Stimulated activated CD4-positive, alpha-beta T cell treated with anti-CD3 and anti-CD28 coated beads, Interleukin-2, amount 100 ng/mL, for 48 hours (primary cell): ENCODE results near the gene XIRP2.

Experiments used
- DNase-seq, 2 donors: peaks; one replicate each; pipeline ENCODE4 v3.0.0-alpha.2; 2020

The XIRP2 gene

GRCh38 chr2:167136879-167137596, 248.8 kb downstream of the XIRP2 start:
- no peak for DNase-seq

GRCh38 chr2:167140330-167140729, 252.1 kb downstream of the XIRP2 start:
- no peak for DNase-seq

DNA sequence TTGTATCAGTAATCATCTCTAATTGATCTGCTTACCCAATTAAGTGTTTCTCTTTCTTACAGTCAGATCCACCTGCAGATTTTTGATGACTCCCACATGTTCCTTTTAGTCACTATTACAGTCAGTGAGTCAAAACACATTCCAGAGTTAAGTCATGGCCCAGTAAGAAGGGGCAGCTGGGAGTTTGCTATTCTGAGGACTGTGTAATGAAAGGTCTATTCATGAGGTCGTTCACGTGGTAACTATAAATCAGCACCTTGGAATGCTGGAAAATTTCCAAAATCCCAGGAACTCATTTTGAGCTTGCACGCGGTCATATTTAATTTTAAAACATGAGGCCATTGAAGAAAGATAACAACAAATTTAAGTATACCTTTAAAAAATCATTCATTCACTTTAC, 252.5 kb downstream of the XIRP2 start:
- DNase-seq = no peak

DNA sequence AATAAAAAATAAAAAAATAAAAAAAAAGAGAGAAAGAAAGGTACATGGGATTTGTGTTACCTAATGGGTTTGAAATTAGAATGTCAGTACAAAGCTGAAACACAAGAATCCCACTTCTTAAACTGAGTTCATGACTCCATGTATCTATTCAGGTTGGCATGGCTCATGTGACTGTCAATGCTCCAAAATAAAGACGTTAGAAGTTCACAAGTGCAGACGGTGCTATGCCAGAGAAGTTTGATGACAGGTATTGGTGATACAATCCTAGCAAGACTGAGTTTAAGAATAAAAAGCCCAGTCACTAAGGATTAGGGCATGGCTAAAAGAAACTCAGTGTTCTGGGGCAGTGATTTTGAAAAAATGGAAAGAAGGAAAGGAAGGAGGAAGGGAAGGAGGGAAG, 254.3 kb downstream of the XIRP2 start:
- no peak for DNase-seq

DNA sequence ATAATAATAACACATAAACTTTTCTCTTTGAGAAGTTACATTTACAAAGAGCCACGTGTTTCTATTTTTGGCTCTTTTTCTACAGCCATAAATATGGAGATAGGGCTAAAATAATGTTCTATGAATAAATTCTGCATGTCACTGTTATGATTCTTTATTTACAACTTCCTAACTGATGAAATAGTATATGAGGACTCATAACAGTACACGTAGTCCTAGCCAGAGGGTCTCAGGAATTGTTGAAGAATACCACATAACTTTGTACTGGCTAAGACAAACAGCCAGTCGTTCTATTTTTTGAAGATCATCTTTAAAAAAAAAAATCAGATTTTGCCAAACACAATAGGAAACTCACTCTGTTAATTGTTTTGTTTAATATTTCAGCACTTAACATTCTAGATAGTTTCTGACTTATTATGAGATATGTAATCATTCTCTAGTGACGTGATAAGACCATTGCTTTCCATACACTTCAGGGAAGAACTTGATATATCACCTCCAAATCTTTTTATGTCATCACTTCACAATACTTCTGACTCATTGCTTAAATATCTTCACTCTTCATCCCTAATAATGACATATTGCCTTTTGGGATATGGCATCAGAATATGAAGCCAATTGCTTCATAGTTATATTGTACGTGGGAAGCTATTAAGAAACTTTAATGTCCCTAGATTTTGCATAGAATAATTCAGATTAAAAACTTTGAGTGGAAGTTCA, 256.1 kb downstream of the XIRP2 start:
- DNase-seq = no peak

GRCh38 chr2:167147271-167147941, 259.1 kb downstream of the XIRP2 start:
- DNase-seq = no peak

- DNase-seq = no peak
Observed at GRCh38 chr2:167151894-167152293, 263.6 kb downstream of the XIRP2 start.

DNA sequence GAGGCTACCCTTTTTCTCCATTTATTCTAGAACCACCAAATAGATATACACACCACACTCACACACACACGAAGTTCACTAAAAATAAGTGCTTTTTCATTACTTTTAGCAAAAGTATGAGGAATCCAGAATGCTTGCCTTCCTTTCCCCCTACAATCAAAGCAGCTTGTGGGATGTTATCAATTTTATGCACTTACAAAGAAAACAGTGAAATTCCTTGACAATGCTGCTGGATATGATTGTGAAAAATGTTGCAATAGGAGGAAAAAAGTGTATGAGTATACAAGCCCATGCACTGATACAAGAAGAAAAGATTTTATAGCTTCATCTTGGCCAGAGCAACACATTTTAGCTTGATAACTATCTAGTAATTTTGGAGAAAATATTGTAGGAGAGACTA, 269.2 kb downstream of the XIRP2 start:
- no peak for DNase-seq

GRCh38 chr2:167177196-167177595, 288.9 kb downstream of the XIRP2 start:
- no peak for DNase-seq

DNA sequence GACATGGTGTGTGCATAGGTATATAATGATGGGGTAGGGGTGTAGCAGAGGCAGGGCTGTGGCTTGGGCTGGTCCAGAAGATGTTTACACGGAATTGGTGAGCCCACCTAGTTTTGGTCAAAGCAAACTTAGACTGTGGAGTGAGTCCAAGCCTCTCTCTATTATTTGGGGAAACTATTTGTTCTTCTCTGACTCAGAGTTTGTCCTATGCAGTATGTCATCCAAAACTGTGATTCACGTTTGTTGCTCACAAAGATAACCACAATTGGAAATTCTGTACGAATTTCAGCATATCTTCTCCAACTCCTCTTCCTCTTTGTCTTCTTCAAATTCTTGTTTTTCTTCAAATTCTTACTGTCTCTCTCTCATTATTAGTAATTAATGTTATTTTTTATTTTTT, 292.9 kb downstream of the XIRP2 start:
- DNase-seq = no peak

DNA sequence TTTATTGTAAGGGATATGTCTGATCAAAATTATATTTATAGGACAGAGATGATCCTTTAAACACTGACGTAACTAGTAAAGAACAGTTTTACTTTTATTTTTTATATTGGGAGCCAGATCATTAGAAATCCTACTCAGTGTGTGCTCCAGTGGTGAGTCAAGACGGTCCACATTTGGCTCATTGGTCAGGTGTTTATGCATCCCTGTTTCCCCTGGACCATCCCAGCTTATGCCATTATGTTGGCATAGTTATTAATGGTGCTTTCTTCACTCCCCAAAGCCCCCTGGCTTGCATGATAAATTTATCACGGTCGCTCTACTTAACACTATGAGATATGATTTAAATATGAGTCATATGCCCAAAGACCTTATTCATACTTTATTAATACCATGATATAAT, 293.4 kb downstream of the XIRP2 start:
- no peak for DNase-seq

- no peak for DNase-seq
Observed at GRCh38 chr2:167182403-167182802, 294.1 kb downstream of the XIRP2 start.

DNA sequence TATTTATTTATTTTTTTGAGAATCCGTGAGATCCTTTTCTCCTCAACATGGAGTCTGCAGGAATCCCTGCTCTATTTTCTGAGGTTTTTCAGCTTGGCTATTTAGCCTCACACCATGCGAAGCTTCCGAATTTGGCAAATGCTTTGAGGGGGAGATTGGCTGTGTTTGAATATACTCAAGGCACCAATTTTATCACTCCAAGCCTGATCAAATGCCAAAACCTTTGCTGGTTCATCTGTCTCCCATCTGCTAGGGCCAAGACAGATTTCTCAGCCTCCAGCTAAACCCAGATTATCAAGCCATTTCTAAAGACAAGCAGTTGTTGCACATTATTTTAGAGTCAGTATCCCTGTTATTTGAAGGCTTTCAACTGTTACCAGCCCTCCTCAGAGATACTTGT, 295.7 kb downstream of the XIRP2 start:
- no peak for DNase-seq

DNA sequence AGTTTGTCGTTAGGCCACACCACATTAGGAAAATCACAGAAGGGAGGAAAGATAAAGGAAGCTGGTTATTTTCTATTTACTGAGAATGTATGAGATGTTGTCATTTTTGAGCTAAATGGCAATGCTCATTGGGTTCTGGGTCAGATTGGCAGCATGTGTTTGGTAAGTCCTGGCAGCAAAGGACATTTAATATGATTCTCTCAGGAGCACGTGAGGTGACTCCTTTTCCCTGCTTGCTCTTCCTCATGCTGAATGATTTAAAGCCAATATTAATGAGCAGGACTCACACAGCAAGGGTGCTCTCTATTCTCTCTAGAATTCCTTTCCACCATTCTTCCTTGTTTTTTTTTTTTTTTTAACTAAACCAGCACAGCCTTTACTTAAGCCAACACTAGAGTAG, 298.2 kb downstream of the XIRP2 start:
- DNase-seq = no peak

- DNase-seq = no peak
Observed at GRCh38 chr2:167187049-167187727, 298.9 kb downstream of the XIRP2 start.

GRCh38 chr2:167187978-167188967, 300.0 kb downstream of the XIRP2 start:
- DNase-seq = no peak

DNA sequence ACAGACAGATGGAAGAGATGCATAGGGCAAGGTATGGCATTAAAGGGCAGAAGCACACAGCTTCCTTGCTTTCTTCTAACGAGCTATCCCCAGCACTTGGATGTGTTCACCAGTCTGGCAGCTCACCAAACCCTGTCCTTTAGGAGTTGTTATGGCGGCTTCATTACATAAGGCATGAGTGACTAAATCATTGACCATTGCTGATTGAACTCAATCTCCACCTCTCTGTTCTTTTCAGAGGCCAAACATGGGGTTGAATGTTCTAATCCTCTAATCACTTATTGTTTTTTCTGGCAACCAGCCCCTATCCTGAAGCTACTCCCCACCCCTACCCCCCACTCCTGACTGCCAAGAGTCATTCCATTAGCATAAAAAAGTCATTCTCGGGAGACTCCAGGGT, 301.8 kb downstream of the XIRP2 start:
- no peak for DNase-seq

DNA sequence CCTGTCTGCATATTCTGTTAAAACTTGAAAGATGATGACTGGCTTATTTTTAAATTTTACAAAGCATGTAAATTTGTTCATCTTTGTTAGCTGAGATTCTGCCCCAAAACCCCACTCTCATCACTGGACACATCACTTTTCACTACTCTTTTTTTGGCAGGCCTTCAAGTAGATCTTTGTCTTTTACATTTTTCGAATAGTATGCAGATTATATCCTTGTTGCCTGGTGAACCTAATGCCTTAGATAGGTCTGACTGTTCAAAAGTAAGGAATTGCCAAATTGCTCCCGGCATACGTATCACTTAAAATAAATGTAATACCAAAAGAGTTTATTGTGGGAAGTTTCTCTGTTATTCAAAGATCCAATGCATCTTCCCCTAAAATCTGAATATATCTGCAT, 303.3 kb downstream of the XIRP2 start:
- DNase-seq = no peak

DNA sequence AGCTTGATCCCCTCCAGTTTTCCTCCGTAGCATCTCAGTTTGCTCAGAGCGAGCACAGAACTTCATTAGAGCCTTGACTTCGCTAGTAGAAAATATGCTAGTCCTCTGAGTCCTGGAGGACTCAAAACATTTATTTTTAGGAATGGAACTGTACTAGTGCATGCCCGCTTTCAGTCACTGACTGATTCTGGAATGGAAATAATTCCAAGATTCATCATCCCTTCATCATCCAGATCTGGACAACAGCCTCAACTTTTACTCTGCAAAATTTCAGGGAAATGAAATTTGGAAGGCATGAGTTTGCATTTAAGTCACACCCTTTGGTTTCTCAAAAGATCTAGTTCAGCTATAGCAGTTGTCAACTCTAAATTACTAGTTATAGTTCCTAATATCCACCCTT, 304.6 kb downstream of the XIRP2 start:
- no peak for DNase-seq

- no peak for DNase-seq
Observed at GRCh38 chr2:167196461-167197252, 308.4 kb downstream of the XIRP2 start.

DNA sequence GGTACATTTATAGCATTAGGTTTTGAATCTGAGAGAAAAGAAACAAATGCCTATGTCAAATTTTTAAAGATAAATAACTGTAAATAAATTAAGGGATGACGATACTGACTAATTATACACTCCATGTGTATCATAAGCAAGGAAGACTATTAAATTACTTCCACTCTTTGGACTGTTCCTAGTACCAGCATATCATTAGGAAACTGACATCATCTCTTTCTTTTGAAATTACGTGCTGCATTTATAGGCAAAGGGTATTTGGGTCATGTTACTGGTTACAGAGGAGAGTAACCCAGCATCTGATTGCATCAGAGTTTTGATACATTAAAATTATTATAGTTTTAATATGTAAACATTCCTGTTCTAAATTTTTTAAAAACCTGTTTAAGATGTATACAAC, 309.7 kb downstream of the XIRP2 start:
- no peak for DNase-seq
